Ovary (tissue), 9 donors: Measurements from ENCODE around the gene NBPF20. TPM values are rescaled to one million over a fixed set of nuclear protein-coding genes. Genes with fewer than 3 reads are reported as not detected.
"Not testable (repeated sequence)": the region's sequence is repeated elsewhere in the genome, so short reads cannot be mapped to it uniquely, and the experiment has no call there.

Source experiments
- DNase-seq, 5 donors: peaks; one replicate each; pipeline ENCODE4 v3.0.0-alpha.2; 2019 to 2020
- H3K27ac ChIP-seq, 2 donors: fragments of 200-600 bp; one replicate each; pipeline versions ENCODE4 v1.5.1 to v1.8.0; 2019 to 2022
- H3K27me3 ChIP-seq: fragments of 200-600 bp; one replicate; pipeline ENCODE4 v1.8.0; 2022
- H3K36me3 ChIP-seq: fragments of 200-600 bp; sonication (generic); one replicate; pipeline ENCODE4 v1.5.1; 2019
- H3K4me1 ChIP-seq: one replicate; pipeline ENCODE4 v1.8.1; 2013; ENCODE audit warnings: mild to moderate bottlenecking, moderate library complexity; ENCODE audit not compliant: insufficient read depth
- H3K4me3 ChIP-seq: fragments of 200-600 bp; sonication (generic); one replicate; pipeline ENCODE4 v1.5.1; 2017
- H3K9me3 ChIP-seq, 2 donors: fragments of 200-600 bp in 1 of 2; sonication (generic) in 1 of 2; one replicate each; pipeline versions ENCODE4 v1.5.1 to v1.8.1; 2013 to 2019; ENCODE audit warnings: mild to moderate bottlenecking in 1 of 2, moderate library complexity in 1 of 2
- WGBS, 3 donors: extraction: QIAGEN DNeasy Blood & Tissue Kit in 1 of 3; methylation state at CpG; one replicate each; pipeline versions ENCODE4 v1.1.5 to v1.1.7; 2013 to 2017; 5-methylcytosine and 5-hydroxymethylcytosine counted together
- intact Hi-C, 4 donors: fragments of 100-400 bp; cut with DNase I; formaldehyde crosslinking; loops; one replicate each; pipeline versions ENCODE4 v1.11.0 to v1.15.1; 2022 to 2023
- polyA plus RNA-seq, 2 donors: library from polyadenylated mRNA; stranded (reverse); fragments of 200-250 nt in 1 of 2; fragments of 350-450 nt in 1 of 2; fragmentation: Illumina TruSeq in 1 of 2; extraction: RNeasy Lipid Tissue Mini Kit (QIAGEN cat#74804) in 1 of 2; gene quantifications; one replicate each; pipeline ENCODE4 v1.2.3, GENCODE V29; 2013 to 2014
- total RNA-seq, 7 donors: library from RNA; depleted of rRNA in 2 of 7; stranded (reverse); fragments of >200 nt in 2 of 7; fragmentation: NEBNext Ultra II Directional in 3 of 7; extraction: Animal tissue kit (Norgen Biotek cat#: 25700) in 3 of 7; gene quantifications; one replicate each; pipeline versions ENCODE4 v1.1.0 to v1.2.4, GENCODE V29; 2016 to 2023
- donor health status: DM: no; HTN: no; CAD: no; lungs with moderate emphysema.
- donor health status: DM: no; HTN: no; CAD: no.
- donor health status: Bipolar disorder and iron deficiency.
- donor health status: DM: yes; HTN: yes; CAD: no.
- donor health status: DM: no; HTN: no; CAD: no.
- donor health status: DM: yes; HTN: yes; CAD: no.

Gene NBPF20
- total and polyA plus RNA-seq, 9 donors: 0.48 to 4.9 (median 2.3) TPM

DNA sequence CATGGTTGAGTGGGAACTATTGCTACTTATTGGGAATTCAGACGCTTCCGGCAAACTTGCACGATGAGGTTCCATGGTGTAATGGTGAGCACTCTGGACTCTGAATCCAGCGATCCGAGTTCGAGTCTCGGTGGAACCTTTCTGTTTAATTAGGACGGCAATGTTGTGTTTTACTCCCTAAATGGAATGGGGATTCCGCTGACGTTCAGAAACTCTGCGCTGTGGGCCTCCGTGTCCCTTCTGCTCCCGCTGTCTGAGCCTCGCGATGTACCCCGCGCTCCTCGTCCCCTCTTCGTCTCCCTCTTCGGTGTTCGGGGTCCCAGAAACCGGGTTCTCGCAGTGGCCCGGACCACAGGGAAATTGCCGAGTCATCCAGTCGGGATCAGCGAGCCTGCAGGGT is 34.2 kb upstream of the NBPF20 start:
- DNase-seq, intact Hi-C loops: not testable (repeated sequence)

GRCh38 chr1:145459063-145459462 is 33.7 kb upstream of the NBPF20 start:
- intact Hi-C loops, H3K4me3 ChIP-seq, H3K36me3 ChIP-seq, H3K4me1 ChIP-seq, H3K27me3 ChIP-seq, H3K27ac ChIP-seq, DNase-seq, H3K9me3 ChIP-seq: not testable (repeated sequence)
- WGBS, 3 donors: 63 to 91% (median 75%) methylated on average over 1 of the region's 1 CpG

More for the DNA sequence above, 34.2 kb upstream of the NBPF20 start:
- H3K36me3 ChIP-seq, H3K27ac ChIP-seq, H3K4me1 ChIP-seq, H3K9me3 ChIP-seq, H3K4me3 ChIP-seq, H3K27me3 ChIP-seq: not testable (repeated sequence)
- WGBS, 3 donors: no CpG with 5 or more reads among the region's 27 CpGs

DNA sequence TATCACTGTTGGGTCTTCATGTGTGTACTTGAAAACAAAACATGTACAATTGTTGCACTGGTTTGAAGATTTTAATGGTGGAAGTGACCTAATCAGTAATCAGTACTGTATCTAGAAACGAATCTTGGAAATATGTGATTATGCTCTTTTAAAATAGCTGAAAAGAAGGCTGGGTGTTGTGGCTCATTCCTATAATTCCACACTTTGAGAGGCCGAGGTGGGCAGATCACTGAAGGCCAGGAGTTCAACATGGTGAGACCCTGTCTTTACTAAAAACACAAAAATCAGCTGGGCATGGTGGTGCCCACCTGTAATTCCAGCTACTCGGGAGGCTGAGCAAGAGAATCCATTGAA is 29.4 kb upstream of the NBPF20 start:
- H3K27me3 ChIP-seq, H3K36me3 ChIP-seq, H3K9me3 ChIP-seq, DNase-seq, intact Hi-C loops, H3K4me3 ChIP-seq, H3K4me1 ChIP-seq, H3K27ac ChIP-seq: not testable (repeated sequence)
- WGBS, 3 donors: 44 to 60% (median 45%) methylated on average over 2 of the region's 3 CpGs

DNA sequence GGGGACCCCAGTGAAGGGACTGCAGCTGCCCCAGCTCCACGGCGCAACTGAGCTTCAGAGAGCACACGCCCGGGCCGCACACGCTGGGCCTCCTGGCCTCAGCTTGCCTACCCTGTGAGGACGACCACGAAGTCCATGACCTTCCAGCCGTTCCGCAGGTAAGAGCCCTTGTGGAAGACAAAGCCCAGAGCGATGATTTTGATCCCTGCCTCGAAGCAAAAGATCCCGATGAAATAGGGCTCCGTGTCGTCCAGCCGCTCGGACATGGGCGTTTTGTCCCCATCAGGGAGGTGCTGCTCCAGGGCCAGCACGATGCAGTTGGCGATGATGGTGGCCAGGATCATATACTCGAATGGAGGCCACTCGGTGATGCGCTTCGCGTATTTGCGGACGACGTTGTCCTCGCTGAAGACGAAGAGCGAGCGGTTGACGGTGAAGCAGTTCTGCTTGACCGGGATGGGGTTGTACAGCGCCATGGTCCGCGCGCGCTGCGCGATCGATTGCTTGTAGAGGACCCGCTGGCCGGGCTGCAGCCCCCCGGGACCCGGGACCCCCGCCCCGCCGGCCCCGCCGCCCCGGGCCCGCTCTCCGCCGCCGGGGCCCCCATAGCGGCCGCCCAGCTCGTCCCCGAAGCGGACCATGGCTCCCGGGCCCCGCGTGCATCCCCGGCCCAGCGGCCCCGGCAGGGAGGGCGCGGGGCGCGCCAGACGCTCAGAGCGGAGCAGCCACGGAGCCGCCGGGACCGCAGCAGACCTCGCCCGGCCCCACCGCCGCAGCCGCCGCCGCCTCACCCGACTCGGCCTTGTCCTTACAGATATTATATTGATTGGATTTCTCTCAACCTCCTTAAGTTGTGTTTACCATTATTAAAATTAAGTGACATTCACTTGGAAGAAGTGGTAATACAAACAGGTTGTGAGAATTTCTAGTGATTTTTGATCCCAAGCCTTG is 28.7 kb upstream of the NBPF20 start:
- H3K9me3 ChIP-seq, H3K4me3 ChIP-seq, DNase-seq, H3K36me3 ChIP-seq, H3K27ac ChIP-seq, intact Hi-C loops, H3K27me3 ChIP-seq, H3K4me1 ChIP-seq: not testable (repeated sequence)
- 12 to 19% (median 16%) methylated on average over 53 to 55 of the region's 86 CpGs for WGBS, 3 donors

- WGBS, 3 donors: 45% methylated on average over 4 of the region's 8 CpGs; no CpG with 5 or more reads in 2 of the 3 donors
- H3K27ac ChIP-seq: not testable (repeated sequence)
Observed at GRCh38 chr1:145452506-145452905, 27.1 kb upstream of the NBPF20 start.

GRCh38 chr1:145451914-145452313 is 26.5 kb upstream of the NBPF20 start:
- H3K36me3 ChIP-seq, H3K4me1 ChIP-seq, H3K9me3 ChIP-seq, H3K27me3 ChIP-seq, DNase-seq, H3K4me3 ChIP-seq, H3K27ac ChIP-seq, intact Hi-C loops: not testable (repeated sequence)
- WGBS, 3 donors: 1 to 9% (median 5%) methylated on average over 6 to 7 of the region's 8 CpGs

More at GRCh38 chr1:145452506-145452905, 27.1 kb upstream of the NBPF20 start:
- H3K4me3 ChIP-seq, H3K36me3 ChIP-seq, DNase-seq, H3K9me3 ChIP-seq, H3K4me1 ChIP-seq, H3K27me3 ChIP-seq, intact Hi-C loops: not testable (repeated sequence)

DNA sequence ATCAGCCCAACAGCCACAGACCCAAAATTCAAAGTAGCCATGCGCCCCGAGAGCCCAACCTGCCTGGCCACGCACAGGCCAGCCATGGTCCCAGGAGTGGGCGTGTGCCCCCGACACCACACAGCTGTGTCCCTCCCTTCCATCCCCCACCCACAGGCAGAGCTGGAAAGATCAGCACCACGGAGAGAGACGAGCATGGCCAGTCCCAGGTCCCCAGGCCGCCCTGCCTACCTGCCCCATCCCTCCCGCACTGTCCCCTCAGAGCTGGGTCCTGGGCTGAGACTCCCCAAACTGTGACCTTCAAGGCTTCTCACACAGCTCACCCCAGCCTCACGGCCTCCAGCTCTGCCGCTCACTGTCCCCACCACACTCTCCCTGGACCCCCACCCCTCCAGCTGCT is 19.8 kb upstream of the NBPF20 start:
- DNase-seq, H3K27ac ChIP-seq, intact Hi-C loops, H3K36me3 ChIP-seq, H3K4me3 ChIP-seq, H3K9me3 ChIP-seq, H3K27me3 ChIP-seq, H3K4me1 ChIP-seq: not testable (repeated sequence)
- WGBS, 3 donors: 16 to 27% (median 17%) methylated on average over 9 to 10 of the region's 11 CpGs

- H3K4me3 ChIP-seq, H3K4me1 ChIP-seq, H3K36me3 ChIP-seq, H3K27ac ChIP-seq, DNase-seq, intact Hi-C loops, H3K27me3 ChIP-seq, H3K9me3 ChIP-seq: not testable (repeated sequence)
- WGBS, 3 donors: 79 to 87% (median 80%) methylated on average over 5 of the region's 5 CpGs
Observed at GRCh38 chr1:145442340-145442739, 16.9 kb upstream of the NBPF20 start.

- H3K9me3 ChIP-seq: peaks cover 0 to 11% of the 10 kb centered on the region in 2 donors
- H3K36me3 ChIP-seq, H3K4me1 ChIP-seq, DNase-seq, H3K27me3 ChIP-seq, H3K27ac ChIP-seq, intact Hi-C loops, H3K4me3 ChIP-seq: not testable (repeated sequence)
- WGBS, 3 donors: 0 to 1% (median 1%) methylated on average over 23 to 61 of the region's 61 CpGs
Observed at GRCh38 chr1:145431363-145432256, 6.2 kb upstream of the NBPF20 start.

- intact Hi-C loops, H3K27ac ChIP-seq, H3K4me3 ChIP-seq, H3K4me1 ChIP-seq, H3K36me3 ChIP-seq, DNase-seq, H3K27me3 ChIP-seq: not testable (repeated sequence)
- WGBS, 3 donors: 19 to 26% (median 21%) methylated on average over 9 to 10 of the region's 15 CpGs
- peaks cover 0 to 11% of the 10 kb centered on the region in 2 donors for H3K9me3 ChIP-seq
Observed at GRCh38 chr1:145430830-145431229, 5.4 kb upstream of the NBPF20 start.

- H3K27ac ChIP-seq, H3K36me3 ChIP-seq, H3K27me3 ChIP-seq, H3K4me3 ChIP-seq, H3K4me1 ChIP-seq, intact Hi-C loops, DNase-seq: not testable (repeated sequence)
- peaks cover 0 to 11% of the 10 kb centered on the region in 2 donors for H3K9me3 ChIP-seq
- WGBS, 3 donors: 90 to 100% (median 96%) methylated on average over 1 of the region's 1 CpG
Observed at GRCh38 chr1:145429329-145429728, 3.9 kb upstream of the NBPF20 start.
